ENCODE data around the gene GNAO1.

Gene GNAO1

DNA sequence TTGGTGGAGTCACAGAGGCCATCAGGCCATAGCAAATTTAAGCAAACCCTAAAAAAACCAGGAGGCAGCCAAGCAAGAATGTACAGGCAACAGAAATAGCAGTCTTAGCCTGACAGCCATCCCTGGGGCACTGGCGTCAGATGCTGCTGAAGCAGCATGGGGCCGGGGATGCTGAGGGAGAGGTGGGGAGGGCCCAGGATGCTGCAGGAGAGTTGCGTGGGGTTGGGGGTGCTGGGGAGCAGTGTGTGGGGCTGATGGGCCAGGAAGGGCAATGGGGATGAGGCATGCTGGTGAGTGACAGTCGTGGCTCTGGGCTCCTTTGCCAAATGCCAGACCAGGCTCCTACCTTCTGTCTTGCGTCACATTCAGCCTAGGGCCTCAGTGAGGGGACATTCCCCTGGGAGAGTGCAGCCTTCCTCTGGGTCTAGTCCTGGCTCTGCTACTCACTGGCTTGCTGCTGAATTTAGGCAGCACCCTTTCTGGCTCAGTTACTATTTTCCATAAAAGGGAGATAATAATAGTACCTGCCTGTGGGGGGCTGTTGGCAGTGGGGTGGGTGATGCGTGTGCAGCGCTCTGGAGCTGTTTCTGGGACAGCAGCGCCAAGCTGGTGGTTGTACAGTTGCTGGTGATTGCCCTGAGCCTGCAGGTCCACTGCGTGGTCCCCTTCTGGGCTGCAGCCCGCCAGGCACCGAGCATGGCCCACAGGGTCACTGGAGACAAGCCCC, 146.0 kb downstream of the GNAO1 start:
- no peaks in the 10 kb centered on the region for H3K36me3 ChIP-seq (ENCODE audit: control insufficient read depth, insufficient read depth, low read length)

DNA sequence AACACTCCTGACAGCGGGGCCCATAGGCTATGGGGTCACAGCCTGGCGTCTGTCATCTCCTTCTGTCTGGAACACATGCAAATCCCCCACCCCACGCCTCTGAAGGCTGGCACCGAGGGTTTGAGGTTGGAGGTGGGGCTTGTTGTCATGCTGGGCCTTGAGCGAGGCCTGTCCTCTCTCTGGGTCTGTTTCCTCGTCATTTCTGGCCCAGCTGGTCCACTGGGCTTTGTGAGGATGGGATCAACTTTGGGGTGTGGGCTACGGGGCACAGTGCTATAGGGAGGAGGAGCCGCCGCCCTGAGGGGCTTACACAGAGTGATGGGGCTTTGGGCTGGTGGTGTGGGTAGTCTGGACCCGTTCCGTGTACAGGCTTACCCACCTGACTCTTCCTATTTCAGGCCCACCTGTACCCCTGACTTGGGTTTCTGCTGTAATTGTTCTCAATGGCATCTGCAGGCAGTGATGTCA, 146.6 kb downstream of the GNAO1 start:
- H3K9me3 ChIP-seq (ENCODE audit: control insufficient read depth, low read length) = no peaks in the 10 kb centered on the region
- H3K36me3 ChIP-seq (ENCODE audit: control insufficient read depth, insufficient read depth, low read length) = no peaks in the 10 kb centered on the region
- H3K4me3 ChIP-seq (ENCODE audit: low read length) = no peak overlapping the region
- no peaks in the 10 kb centered on the region for H3K27me3 ChIP-seq (ENCODE audit: control insufficient read depth, insufficient read depth, low read length)
- no peak overlapping the region for H3K9ac ChIP-seq (ENCODE audit: low read length)
- H3K4me1 ChIP-seq (ENCODE audit: control insufficient read depth, insufficient read depth, low read length) = no peaks in the 10 kb centered on the region

More for the DNA sequence above, 146.0 kb downstream of the GNAO1 start:
- H3K27me3 ChIP-seq (ENCODE audit: control insufficient read depth, insufficient read depth, low read length) = no peaks in the 10 kb centered on the region
- no peak overlapping the region for H3K9ac ChIP-seq (ENCODE audit: low read length)
- H3K4me1 ChIP-seq (ENCODE audit: control insufficient read depth, insufficient read depth, low read length) = no peaks in the 10 kb centered on the region
- H3K9me3 ChIP-seq (ENCODE audit: control insufficient read depth, low read length) = no peaks in the 10 kb centered on the region
- no peak overlapping the region for H3K4me3 ChIP-seq (ENCODE audit: low read length)

DNA sequence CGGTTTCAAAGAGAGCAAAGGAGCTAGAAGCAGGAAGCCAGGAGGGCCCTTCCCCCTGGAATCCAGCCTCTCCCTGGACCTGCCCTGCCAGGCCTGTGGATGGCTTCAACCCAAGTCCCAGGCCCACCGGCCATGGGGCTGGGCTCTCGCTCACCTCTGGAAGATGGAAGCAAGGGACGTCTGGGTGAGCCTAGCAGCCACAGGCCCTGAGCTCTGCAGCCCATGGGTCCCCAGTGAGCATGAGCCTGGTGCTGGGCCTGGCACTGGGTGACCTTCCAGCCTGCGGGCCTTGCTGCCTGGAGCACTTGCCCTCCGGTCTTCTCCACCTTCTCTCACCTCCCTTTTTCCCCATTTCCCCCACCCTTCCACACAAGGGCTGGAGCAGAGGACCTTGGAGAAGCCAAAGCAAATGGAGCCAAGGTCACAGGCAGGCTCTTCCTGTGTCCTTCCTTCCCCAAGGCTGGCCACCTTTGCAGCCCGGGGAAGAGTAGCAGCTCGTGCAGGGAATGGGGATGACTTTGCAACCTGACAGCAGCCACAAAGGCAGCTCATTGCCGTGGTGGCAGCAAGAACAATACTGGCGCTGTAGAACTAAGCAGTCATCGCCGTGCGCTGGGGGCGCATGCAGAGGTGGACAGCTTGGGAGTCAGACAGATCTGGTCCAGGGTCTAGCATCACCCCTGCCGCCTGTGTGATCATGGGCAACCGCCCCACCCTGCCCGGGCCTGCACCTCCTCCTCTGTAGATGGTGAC, 147.5 kb downstream of the GNAO1 start:
- Histone ChIP-seq H3K9me3 (ENCODE audit: control insufficient read depth, low read length) (no peaks in the 10 kb centered on the region), H3K9ac (ENCODE audit: low read length) (no peak overlapping the region), H3K4me1 (ENCODE audit: control insufficient read depth, insufficient read depth, low read length) (no peaks in the 10 kb centered on the region), H3K4me3 (ENCODE audit: low read length) (no peak overlapping the region), H3K36me3 (ENCODE audit: control insufficient read depth, insufficient read depth, low read length) (no peaks in the 10 kb centered on the region), H3K27me3 (ENCODE audit: control insufficient read depth, insufficient read depth, low read length) (no peaks in the 10 kb centered on the region)

DNA sequence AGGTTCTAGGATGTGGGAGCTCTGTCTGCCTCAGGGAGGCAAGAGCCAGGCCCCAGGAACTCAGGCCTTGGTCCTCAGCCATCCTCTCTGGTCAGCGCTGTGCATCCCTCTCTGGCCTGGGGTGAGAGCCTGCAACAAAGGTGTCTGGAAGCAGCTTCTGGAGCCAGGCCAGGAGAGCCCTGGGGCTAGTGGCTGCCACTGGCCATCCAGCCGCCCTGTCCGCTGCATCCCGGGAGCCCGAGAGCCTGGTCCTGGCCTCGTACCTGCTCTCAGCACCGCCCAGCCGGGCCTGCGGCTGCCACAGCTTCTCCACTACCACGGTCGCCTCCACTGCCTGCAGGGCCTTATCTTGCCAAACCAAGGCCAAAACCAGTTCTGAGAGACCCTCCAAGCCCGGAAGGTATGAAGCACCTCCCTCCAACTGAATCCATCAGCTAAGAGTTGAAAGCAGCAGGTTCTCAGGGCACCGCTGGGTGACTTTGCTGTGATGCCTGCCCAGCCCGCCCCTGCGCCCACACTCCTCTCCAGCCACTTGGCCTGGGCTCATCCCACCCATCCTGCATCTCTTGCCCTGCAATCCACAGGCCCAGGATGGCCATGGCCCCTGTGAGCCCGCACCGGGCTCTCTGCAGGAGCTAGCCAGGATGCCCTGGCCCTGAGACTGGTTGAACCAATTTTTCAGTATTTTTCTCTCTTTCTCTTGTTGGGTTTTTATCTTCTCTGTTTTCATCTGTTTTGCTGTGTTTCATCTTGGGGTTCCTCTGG, 148.3 kb downstream of the GNAO1 start:
- H3K4me1 ChIP-seq (ENCODE audit: control insufficient read depth, insufficient read depth, low read length) = no peaks in the 10 kb centered on the region
- H3K9ac ChIP-seq (ENCODE audit: low read length) = no peak overlapping the region
- no peak overlapping the region for H3K4me3 ChIP-seq (ENCODE audit: low read length)
- H3K9me3 ChIP-seq (ENCODE audit: control insufficient read depth, low read length) = no peaks in the 10 kb centered on the region
- no peaks in the 10 kb centered on the region for H3K27me3 ChIP-seq (ENCODE audit: control insufficient read depth, insufficient read depth, low read length)
- H3K36me3 ChIP-seq (ENCODE audit: control insufficient read depth, insufficient read depth, low read length) = no peaks in the 10 kb centered on the region

DNA sequence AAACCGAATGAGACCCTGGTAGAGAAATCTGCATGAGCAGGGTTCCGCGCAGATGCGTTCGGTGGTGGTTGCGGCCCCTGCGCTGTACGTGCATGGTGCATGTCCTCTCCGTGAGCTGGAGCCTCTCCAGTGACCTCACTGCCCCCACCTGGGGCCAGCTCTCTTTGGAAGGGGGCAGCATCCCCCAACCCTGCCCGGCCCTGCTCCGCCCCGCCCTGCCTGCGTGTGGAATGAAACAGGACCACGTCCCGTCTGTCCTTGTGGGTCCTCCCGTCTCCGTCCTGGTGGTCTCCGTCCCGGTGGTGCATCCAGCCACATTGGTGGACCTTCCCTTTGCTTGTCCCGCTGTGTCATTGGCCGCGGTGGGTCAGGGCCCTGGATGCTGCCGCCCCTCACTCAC, 149.1 kb downstream of the GNAO1 start:
- Histone ChIP-seq H3K9ac (ENCODE audit: low read length) (no peak overlapping the region), H3K36me3 (ENCODE audit: control insufficient read depth, insufficient read depth, low read length) (no peaks in the 10 kb centered on the region), H3K9me3 (ENCODE audit: control insufficient read depth, low read length) (no peaks in the 10 kb centered on the region), H3K4me3 (ENCODE audit: low read length) (no peak overlapping the region), H3K4me1 (ENCODE audit: control insufficient read depth, insufficient read depth, low read length) (no peaks in the 10 kb centered on the region), H3K27me3 (ENCODE audit: control insufficient read depth, insufficient read depth, low read length) (no peaks in the 10 kb centered on the region)

DNA sequence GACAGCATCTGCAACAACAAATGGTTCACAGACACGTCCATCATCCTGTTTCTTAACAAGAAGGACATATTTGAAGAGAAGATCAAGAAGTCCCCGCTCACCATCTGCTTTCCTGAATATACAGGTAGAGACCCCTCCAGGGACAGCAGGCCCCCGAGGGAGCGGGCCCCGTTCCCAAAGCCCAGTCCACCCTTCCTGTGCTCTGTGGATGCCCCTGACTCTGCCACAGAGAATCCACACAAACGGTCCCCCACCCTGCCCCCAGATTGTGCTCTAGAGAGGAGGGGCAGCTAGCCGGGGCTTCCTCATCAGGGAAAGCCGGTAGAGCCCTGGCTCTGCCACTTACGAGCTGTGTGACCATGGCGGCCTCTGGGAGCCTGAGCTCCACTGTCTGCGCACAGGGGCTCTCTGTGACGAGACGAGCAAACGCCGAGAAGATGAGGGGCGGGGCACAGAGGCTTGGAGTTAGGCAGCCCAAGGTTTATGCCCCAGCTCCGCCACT, 149.6 kb downstream of the GNAO1 start:
- Histone ChIP-seq H3K4me1 (ENCODE audit: control insufficient read depth, insufficient read depth, low read length) (no peaks in the 10 kb centered on the region), H3K9me3 (ENCODE audit: control insufficient read depth, low read length) (no peaks in the 10 kb centered on the region), H3K36me3 (ENCODE audit: control insufficient read depth, insufficient read depth, low read length) (no peaks in the 10 kb centered on the region), H3K4me3 (ENCODE audit: low read length) (no peak overlapping the region), H3K27me3 (ENCODE audit: control insufficient read depth, insufficient read depth, low read length) (no peaks in the 10 kb centered on the region), H3K9ac (ENCODE audit: low read length) (no peak overlapping the region)

DNA sequence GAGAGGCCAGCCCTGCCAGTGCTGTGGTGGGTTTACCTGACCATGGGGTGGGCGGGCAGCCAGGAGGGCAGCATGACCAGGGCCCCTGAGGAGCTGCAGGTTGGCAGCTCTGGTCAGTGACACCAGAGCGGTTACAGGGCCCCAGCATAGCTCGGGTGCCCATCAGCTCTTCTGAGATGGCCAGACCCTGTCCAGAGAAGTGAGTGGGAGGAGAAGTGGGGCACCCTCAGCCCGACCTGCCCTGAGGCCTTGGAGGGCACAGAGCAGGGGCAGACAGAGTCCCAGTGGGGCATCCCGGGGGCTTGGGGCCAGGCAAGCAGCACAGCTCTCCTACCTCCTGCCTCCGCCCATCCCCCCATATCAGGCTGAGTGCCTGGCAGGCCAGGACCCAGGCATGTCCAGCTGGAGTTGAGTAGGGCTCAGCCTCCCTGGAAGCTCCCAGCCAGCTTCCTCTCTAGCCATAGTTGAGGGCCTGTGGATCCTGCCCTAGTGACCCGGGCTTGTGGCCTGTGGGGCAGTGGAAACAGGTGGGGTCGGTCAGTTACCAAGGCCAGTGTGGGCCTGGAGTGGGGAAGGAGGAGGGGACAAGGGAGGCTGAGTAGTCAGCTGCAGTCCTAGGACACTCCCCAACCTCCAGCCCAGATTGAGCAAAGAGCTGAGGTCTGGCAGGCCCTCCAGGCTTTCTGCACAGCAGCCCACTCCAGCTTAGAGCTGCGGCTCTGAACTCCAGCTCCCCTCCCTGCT, 150.5 kb downstream of the GNAO1 start:
- Histone ChIP-seq H3K27me3 (ENCODE audit: control insufficient read depth, insufficient read depth, low read length) (no peaks in the 10 kb centered on the region), H3K9ac (ENCODE audit: low read length) (no peak overlapping the region), H3K36me3 (ENCODE audit: control insufficient read depth, insufficient read depth, low read length) (no peaks in the 10 kb centered on the region), H3K4me3 (ENCODE audit: low read length) (no peak overlapping the region), H3K9me3 (ENCODE audit: control insufficient read depth, low read length) (no peaks in the 10 kb centered on the region), H3K4me1 (ENCODE audit: control insufficient read depth, insufficient read depth, low read length) (no peaks in the 10 kb centered on the region)

DNA sequence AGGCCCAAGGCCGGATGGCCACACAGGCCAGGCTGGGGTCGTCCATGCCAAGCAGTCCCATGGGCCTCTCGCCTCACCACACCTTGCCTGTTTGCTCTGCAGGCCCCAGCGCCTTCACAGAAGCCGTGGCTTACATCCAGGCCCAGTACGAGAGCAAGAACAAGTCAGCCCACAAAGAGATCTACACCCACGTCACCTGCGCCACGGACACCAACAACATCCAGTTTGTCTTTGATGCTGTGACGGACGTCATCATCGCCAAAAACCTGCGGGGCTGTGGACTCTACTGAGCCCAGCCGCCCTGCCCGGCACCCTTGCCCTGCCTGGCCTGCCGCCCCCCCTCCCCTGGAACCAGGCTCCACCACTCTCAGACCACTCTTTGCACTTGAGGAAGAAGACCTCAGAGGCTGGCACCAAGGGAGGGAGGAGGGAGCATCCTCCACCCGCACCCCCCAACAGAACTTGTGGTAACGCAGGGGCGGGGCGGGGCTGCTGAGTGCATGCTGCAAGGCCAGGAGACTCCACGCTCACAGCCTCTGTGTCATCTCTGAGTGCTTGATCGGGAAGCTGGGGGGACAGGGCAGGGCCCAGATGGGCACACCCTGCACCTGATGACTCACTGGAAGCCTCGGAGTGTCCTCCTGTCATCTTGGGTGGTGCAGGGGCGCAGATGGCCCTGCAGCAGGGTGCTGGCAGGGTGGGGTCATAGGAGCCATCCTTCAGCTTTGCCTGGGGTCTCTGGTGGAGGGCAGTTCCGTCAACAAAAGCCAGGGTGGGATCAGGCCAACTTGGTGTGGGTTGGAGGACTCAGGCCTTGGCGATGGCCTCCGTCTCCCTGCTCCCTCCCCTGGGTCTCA, 152.6 kb downstream of the GNAO1 start:
- no peaks in the 10 kb centered on the region for H3K4me1 ChIP-seq (ENCODE audit: control insufficient read depth, insufficient read depth, low read length)
- no peak overlapping the region for H3K4me3 ChIP-seq (ENCODE audit: low read length)
- no peaks in the 10 kb centered on the region for H3K27me3 ChIP-seq (ENCODE audit: control insufficient read depth, insufficient read depth, low read length)
- H3K9ac ChIP-seq (ENCODE audit: low read length) = no peak overlapping the region
- no peaks in the 10 kb centered on the region for H3K36me3 ChIP-seq (ENCODE audit: control insufficient read depth, insufficient read depth, low read length)
- no peaks in the 10 kb centered on the region for H3K9me3 ChIP-seq (ENCODE audit: control insufficient read depth, low read length)

DNA sequence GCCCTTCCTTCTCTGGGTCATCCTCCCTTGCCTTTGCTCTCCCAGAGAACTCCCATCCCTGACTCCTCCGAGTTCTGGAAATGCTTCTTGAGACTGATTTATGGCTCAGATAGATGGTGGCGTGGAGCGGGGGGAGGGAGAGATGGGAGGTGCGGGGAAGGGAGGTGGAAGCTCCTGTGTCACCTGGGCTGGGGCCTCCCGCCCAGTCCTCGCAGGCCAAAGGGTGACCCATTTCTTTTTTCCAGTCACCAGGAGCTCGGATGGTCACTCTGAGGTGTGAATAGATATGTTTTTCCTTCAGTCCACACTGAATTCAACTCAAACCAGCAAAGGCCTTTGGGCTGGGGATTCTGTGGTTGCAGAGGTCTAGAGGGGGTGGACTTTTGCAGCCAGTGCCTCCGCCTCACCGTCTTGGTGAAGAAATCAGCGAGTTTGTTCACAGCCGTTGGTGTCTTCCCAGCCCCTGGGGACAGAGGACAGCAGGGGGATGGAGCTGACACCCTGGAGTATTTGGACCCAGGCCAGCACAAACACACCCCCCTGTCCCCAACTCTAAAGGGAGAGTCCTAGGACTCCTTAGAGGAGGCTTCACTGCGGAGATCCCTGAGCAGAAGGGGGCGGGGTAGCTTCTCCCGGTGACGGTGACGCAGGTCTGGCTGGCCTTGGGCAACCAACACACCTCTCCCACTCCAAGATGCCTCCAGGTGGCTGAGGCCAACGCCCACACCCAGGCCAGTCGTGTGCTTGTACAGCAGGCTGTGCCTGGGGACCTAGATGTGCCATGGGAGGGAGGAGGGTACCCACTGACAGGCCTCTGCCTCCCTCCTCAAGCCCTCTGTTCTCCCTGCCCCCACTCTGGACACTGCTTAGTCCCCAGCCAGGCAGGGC, 153.5 kb downstream of the GNAO1 start:
- Histone ChIP-seq H3K9ac (ENCODE audit: low read length) (no peak overlapping the region), H3K9me3 (ENCODE audit: control insufficient read depth, low read length) (no peaks in the 10 kb centered on the region), H3K4me3 (ENCODE audit: low read length) (no peak overlapping the region), H3K4me1 (ENCODE audit: control insufficient read depth, insufficient read depth, low read length) (no peaks in the 10 kb centered on the region), H3K27me3 (ENCODE audit: control insufficient read depth, insufficient read depth, low read length) (no peaks in the 10 kb centered on the region), H3K36me3 (ENCODE audit: control insufficient read depth, insufficient read depth, low read length) (no peaks in the 10 kb centered on the region)

DNA sequence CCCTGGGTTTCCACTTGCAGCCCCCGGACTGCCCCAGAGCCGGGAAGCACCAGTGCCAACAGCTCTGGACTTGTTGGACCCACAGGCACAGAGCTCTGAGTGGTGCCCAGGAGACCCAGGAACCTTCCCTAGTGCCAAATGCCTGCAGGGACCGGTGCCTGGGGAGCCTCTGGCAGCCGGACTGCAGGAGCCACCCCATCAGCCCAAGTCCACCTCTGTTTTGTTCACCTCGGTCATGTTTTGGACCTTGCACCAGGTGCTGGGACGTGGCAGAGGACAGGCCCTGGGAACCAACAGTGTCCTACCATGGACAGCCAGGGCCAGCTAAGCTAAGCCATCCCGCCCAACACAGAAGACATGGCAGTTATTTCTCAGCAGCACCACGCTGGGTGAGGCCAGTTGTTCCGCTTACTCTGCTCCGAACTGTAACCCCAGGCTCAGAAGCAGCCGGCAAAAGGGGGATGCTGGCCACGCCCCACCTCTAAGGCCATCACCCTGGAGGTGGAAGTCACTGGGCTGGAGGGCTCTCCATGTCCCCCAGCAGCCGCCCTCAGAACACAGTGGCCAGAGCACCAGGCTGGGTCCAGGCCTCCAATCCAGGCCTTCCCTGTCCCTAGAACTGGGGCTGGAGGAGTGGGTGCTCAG, 154.2 kb downstream of the GNAO1 start:
- Histone ChIP-seq H3K4me1 (ENCODE audit: control insufficient read depth, insufficient read depth, low read length) (no peaks in the 10 kb centered on the region), H3K9me3 (ENCODE audit: control insufficient read depth, low read length) (no peaks in the 10 kb centered on the region), H3K4me3 (ENCODE audit: low read length) (no peak overlapping the region), H3K36me3 (ENCODE audit: control insufficient read depth, insufficient read depth, low read length) (no peaks in the 10 kb centered on the region), H3K27me3 (ENCODE audit: control insufficient read depth, insufficient read depth, low read length) (no peaks in the 10 kb centered on the region), H3K9ac (ENCODE audit: low read length) (no peak overlapping the region)
